Dermis blood vessel endothelial cell (primary cell): ENCODE results near the gene KCNRG. TPM values are rescaled to one million over a fixed set of nuclear protein-coding genes. Genes with fewer than 3 reads are reported as not detected.

ENCODE experiments used
- total RNA-seq: library from RNA; depleted of rRNA; stranded (reverse); fragments of >200 nt; gene quantifications from 2 replicates; pipeline ENCODE4 v1.2.3, GENCODE V29; 2014

KCNRG gene
- total RNA-seq, 1 donor from 2014 or later: 12.4 TPM

Other genes with a start within 250 kb of the KCNRG start
- gene KPNA3, start 222.8 kb upstream of the KCNRG start, total RNA-seq: 39.7 and 72.2 TPM in 2 replicates
- 3.9 and 4.9 TPM in 2 replicates for gene SPRYD7, start 79.1 kb upstream of the KCNRG start, total RNA-seq
- 26.8 and 53.6 TPM in 2 replicates for gene TRIM13, start 18.4 kb upstream of the KCNRG start, total RNA-seq